ENCODE data around the gene ZNF628. TPM values are rescaled to one million over a fixed set of nuclear protein-coding genes. Genes with fewer than 3 reads are reported as not detected.
A peak's percentile ranks its signal among the peaks of the same experiment; 100 is the strongest.

Gene ZNF628
- total RNA-seq = 1 to 10 TPM; 6.7 to 9.1 TPM

GRCh38 chr19:55476100-55476775 is at the start of gene ZNF628:
TSS of gene ZNF628 (plus strand) at chr19:55476617. CDS start at chr19:55479911, 3,294 bp downstream.
- Mint-ChIP-seq H3K36me3 (ENCODE audit: low read depth) (peaks cover 3% of the 10 kb centered on the region), H3K4me1 (peaks cover 36% of the 10 kb centered on the region), H3K9me3 (no peaks in the 10 kb centered on the region), H3K4me3 (peak within 1 kb of the TSS; percentile 90), H3K27ac (peak within 1 kb of the TSS; percentile 86), H3K27me3 (no peaks in the 10 kb centered on the region)
- peak; percentile 98 for DNase-seq
- ChIA-PET POLR2A (interaction anchor here (0.5 to 2.1 kb wide), 20 partner anchors 10 to 387 kb away, joined by 3 to 24 read pairs (median 4); partner anchors contain the start of genes FIZ1, ISOC2, NAT14 and TMEM238), CTCF (interaction anchor here (0.6 to 3.5 kb wide), 13 partner anchors 9 to 184 kb away, joined by 3 to 40 read pairs (median 5); partner anchors contain the start of genes ISOC2, KMT5C, NAT14 and ZNF581)

DNA sequence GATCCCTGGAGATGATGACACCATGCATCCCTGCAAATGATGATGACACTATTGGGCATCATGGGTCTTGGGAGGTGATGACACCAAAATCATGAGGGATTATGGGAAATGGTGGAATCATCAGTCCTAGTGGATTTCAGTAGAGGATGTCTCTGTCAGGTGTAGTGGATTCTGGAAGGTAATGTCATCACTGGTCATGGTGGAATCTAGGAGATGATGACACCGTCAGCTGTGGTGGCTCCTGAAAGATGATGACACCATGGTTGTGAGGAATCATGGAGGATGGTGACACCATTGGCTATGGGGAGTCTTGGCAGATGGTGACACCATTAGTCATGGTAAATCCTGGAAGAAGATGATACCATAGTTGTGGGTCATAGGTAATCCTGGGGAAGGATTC is 45.2 kb upstream of the ZNF628 start:
- H3K27ac Mint-ChIP-seq = no peak overlapping the region
- ChIA-PET CTCF (no interaction called here), POLR2A (no interaction called here)
- peaks cover 9% of the 10 kb centered on the region for H3K9me3 Mint-ChIP-seq
- no peak overlapping the region for H3K4me3 Mint-ChIP-seq
- no peaks in the 10 kb centered on the region for H3K36me3 Mint-ChIP-seq (ENCODE audit: low read depth)
- H3K4me1 Mint-ChIP-seq = no peaks in the 10 kb centered on the region
- peaks cover 16% of the 10 kb centered on the region for H3K27me3 Mint-ChIP-seq
- no peak for DNase-seq

DNA sequence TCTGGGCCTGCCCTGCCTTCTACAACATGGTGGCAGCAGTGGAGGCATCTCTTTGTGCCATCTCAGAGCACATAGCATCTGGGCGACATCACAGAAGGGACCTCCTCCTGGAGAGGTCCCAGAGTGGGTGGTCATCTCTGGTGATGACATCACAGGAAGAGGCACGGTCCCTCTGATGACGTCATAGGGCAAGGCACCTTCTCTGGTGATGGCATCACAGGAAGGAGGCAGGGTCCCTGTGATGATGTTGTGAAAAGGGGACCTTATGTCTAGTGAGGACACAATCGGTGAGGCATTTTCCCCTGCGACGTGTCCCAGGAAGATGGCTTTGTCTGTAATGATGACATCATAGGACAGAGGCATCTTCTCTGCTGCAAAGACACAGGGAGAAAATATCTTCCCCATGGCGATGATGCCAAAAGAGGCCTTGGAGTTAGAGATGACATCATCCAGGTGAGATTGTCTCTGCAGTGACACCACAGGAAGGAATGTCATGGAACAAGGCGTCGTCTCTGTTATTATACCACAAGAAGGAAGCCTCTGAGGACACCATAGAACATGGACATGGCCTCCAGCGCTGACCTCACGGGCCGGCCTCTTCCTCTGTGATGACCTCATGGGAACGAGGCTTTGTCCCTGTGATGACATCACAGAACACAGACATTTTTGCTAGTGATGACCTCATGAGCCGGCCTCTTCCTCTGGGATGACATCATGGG is 44.0 kb upstream of the ZNF628 start:
- ChIA-PET CTCF (no interaction called here), POLR2A (no interaction called here)
- H3K4me3 Mint-ChIP-seq = no peak overlapping the region
- H3K9me3 Mint-ChIP-seq = peaks cover 9% of the 10 kb centered on the region
- peaks cover 16% of the 10 kb centered on the region for H3K27me3 Mint-ChIP-seq
- no peaks in the 10 kb centered on the region for H3K4me1 Mint-ChIP-seq
- H3K36me3 Mint-ChIP-seq (ENCODE audit: low read depth) = no peaks in the 10 kb centered on the region
- H3K27ac Mint-ChIP-seq = no peak overlapping the region
- DNase-seq = no peak

DNA sequence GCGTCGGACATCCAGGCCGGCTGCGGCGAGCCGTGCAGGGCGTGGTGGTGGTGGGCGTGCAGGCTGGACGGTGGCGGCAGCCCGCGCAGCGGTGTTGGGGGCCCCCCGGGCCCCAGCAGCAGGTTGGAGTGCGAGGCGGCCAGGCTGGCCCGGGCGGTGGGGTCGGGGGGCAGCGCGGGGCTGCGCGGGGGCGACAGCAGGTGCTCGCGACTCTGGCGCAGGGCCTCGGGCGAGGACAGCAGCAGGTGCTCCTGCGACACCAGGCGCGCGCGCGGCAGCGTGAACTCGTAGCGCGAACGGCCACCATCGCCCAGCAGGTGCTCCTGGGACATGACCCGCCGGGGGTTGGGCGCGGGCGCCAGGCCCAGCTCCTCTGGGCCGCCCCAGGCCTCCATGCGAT is 43.1 kb upstream of the ZNF628 start:
- POLR2A ChIA-PET = no interaction called here
- peaks cover 16% of the 10 kb centered on the region for H3K27me3 Mint-ChIP-seq
- peaks cover 9% of the 10 kb centered on the region for H3K9me3 Mint-ChIP-seq
- no peak for DNase-seq
- CTCF ChIA-PET = no interaction called here
- no peaks in the 10 kb centered on the region for H3K4me1 Mint-ChIP-seq
- H3K4me3 Mint-ChIP-seq = no peak overlapping the region
- H3K36me3 Mint-ChIP-seq (ENCODE audit: low read depth) = no peaks in the 10 kb centered on the region
- H3K27ac Mint-ChIP-seq = no peak overlapping the region

DNA sequence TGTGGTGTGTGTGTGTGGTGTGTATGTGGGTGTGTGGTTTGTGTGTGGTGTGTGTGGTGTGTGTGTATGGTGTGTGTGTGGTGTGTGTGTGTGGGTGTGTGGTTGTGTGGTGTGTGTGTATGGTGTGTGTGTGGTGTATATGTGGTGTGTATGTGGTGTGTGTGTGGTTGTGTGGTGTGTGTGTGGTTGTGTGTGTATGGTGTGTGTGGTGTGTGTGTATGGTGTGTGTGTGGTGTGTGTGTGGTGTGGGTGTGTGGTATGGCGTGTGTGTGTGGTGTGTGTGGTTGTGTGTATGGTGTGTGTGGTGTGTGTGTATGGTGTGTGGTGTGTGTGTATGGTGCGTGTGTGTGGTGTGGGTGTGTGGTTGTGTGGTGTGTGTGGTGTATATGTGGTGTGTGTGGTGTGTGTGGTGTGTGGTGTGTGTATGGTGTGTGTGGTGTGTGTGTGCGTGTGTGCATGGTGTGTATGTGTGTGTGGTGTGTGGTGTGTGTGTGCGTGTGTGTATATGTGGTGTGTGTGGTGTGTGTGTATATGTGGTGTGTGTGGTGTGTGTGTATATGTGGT is 42.0 kb upstream of the ZNF628 start:
- ChIA-PET POLR2A (no interaction called here), CTCF (no interaction called here)
- Mint-ChIP-seq H3K27me3 (peaks cover 21% of the 10 kb centered on the region), H3K4me3 (no peak overlapping the region), H3K27ac (no peak overlapping the region), H3K36me3 (ENCODE audit: low read depth) (no peaks in the 10 kb centered on the region), H3K4me1 (no peaks in the 10 kb centered on the region), H3K9me3 (peaks cover 9% of the 10 kb centered on the region)
- DNase-seq = no peak

- no peak for DNase-seq
- H3K27me3 Mint-ChIP-seq = peaks cover 23% of the 10 kb centered on the region
- H3K27ac Mint-ChIP-seq = no peak overlapping the region
- no peak overlapping the region for H3K4me3 Mint-ChIP-seq
- no peaks in the 10 kb centered on the region for H3K36me3 Mint-ChIP-seq (ENCODE audit: low read depth)
- POLR2A ChIA-PET = no interaction called here
- no peaks in the 10 kb centered on the region for H3K4me1 Mint-ChIP-seq
- CTCF ChIA-PET = no interaction called here
- peaks cover 9% of the 10 kb centered on the region for H3K9me3 Mint-ChIP-seq
Observed at GRCh38 chr19:55435020-55435419, 41.4 kb upstream of the ZNF628 start.

DNA sequence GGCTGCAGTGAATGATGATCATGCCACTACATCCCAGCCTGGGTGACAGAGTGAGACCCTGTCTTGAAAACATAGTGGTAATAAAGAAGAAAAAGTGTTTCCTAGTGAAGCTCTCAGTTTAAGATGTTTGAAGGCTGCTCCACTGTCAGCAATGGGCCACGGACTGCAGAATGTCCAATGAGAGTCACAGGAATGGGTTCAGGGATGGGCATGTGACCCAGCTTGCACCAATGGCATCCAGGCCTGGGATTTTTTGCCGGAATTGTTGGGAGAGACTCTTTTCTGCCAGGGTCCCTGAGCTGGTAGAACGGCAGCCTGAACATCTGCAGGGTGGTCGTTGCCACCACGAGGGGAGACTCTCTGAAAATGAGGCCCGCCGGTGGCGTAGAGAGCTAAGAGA is 39.6 kb upstream of the ZNF628 start:
- DNase-seq = no peak
- peaks cover 29% of the 10 kb centered on the region for H3K27me3 Mint-ChIP-seq
- no peak overlapping the region for H3K4me3 Mint-ChIP-seq
- H3K4me1 Mint-ChIP-seq = peaks cover 12% of the 10 kb centered on the region
- H3K9me3 Mint-ChIP-seq = peaks cover 5% of the 10 kb centered on the region
- POLR2A ChIA-PET = interaction anchor here (1.3 kb wide), 1 partner anchor 30 kb away, joined by 7 read pairs; the partner anchor contains the start of gene UBE2S
- no peak overlapping the region for H3K27ac Mint-ChIP-seq
- CTCF ChIA-PET = interaction anchor here (0.6 to 0.9 kb wide), 6 partner anchors 9 to 817 kb away, joined by 3 to 5 read pairs (median 4); no protein-coding TSS in a partner anchor
- H3K36me3 Mint-ChIP-seq (ENCODE audit: low read depth) = peaks cover 3% of the 10 kb centered on the region

DNA sequence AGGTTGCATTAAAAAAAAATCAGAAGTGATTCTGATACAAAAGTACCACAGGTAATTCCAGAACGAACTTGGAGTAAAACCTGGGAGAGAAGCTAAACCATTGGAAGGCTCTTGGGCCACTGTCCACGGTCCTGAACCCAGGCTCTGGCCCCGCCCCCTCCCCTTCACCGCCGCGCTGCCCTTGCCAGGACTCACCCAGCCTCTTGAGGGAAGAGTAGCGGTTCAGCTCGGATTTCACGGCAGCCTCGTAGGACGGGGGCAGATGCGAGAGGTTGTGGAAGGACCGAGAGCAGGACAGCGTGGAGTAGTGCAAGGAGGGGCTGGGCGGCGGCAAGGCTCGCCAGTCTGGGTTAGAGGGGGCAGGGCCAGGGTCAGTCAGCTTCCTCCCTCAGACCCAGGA is 39.0 kb upstream of the ZNF628 start:
- Mint-ChIP-seq H3K27me3 (peaks cover 28% of the 10 kb centered on the region), H3K4me1 (peaks cover 12% of the 10 kb centered on the region), H3K27ac (no peak overlapping the region), H3K9me3 (peaks cover 1% of the 10 kb centered on the region), H3K4me3 (no peak overlapping the region), H3K36me3 (ENCODE audit: low read depth) (peaks cover 3% of the 10 kb centered on the region)
- no peak for DNase-seq
- ChIA-PET POLR2A (interaction anchor here (1.3 kb wide), 1 partner anchor 30 kb away, joined by 7 read pairs; the partner anchor contains the start of gene UBE2S), CTCF (interaction anchor here (0.7 to 0.9 kb wide), 2 partner anchors 16 to 20 kb away, joined by 3 read pairs; no protein-coding TSS in a partner anchor)

DNA sequence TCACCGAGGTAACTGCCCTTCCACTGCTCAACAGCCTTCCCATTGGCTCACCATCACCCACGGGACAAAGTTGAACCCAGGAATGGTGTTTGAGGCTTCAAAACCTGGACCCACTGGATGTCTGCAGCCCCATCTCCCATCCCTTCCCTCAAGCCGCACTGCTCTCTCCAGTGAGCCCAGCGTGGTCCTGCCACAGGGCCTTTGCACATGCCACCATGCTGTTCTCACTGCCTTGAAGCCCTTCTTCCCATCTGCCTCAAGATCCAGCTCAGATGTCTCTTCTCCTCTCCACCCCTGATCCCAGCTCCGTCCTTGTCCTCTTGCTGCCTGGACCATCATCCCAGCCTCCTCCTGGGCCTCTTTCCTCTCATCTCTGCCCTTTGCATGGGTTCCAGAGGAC is 37.4 kb upstream of the ZNF628 start:
- CTCF ChIA-PET = no interaction called here
- no peak for DNase-seq
- Mint-ChIP-seq H3K4me3 (no peak overlapping the region), H3K27ac (no peak overlapping the region), H3K4me1 (peaks cover 12% of the 10 kb centered on the region), H3K36me3 (ENCODE audit: low read depth) (peaks cover 3% of the 10 kb centered on the region), H3K9me3 (no peaks in the 10 kb centered on the region), H3K27me3 (peaks cover 39% of the 10 kb centered on the region)
- POLR2A ChIA-PET = no interaction called here

GRCh38 chr19:55440411-55441105 is 35.9 kb upstream of the ZNF628 start:
- POLR2A ChIA-PET = no interaction called here
- CTCF ChIA-PET = no interaction called here
- Mint-ChIP-seq H3K9me3 (no peaks in the 10 kb centered on the region), H3K27ac (no peak overlapping the region), H3K36me3 (ENCODE audit: low read depth) (peaks cover 3% of the 10 kb centered on the region), H3K4me1 (peaks cover 12% of the 10 kb centered on the region), H3K27me3 (peaks cover 51% of the 10 kb centered on the region), H3K4me3 (no peak overlapping the region)
- no peak for DNase-seq

GRCh38 chr19:55441319-55441691 is 35.1 kb upstream of the ZNF628 start:
- H3K27me3 Mint-ChIP-seq = peaks cover 55% of the 10 kb centered on the region
- POLR2A ChIA-PET = no interaction called here
- peaks cover 12% of the 10 kb centered on the region for H3K4me1 Mint-ChIP-seq
- peak overlapping the region; percentile 8 for H3K27ac Mint-ChIP-seq
- CTCF ChIA-PET = no interaction called here
- no peak for DNase-seq
- no peak overlapping the region for H3K4me3 Mint-ChIP-seq
- peaks cover 3% of the 10 kb centered on the region for H3K36me3 Mint-ChIP-seq (ENCODE audit: low read depth)
- no peaks in the 10 kb centered on the region for H3K9me3 Mint-ChIP-seq

- DNase-seq = no peak
- Mint-ChIP-seq H3K4me3 (no peak overlapping the region), H3K36me3 (ENCODE audit: low read depth) (peaks cover 3% of the 10 kb centered on the region), H3K9me3 (no peaks in the 10 kb centered on the region), H3K27ac (peak overlapping the region; percentile 16), H3K27me3 (peaks cover 55% of the 10 kb centered on the region), H3K4me1 (peaks cover 12% of the 10 kb centered on the region)
- ChIA-PET CTCF (no interaction called here), POLR2A (no interaction called here)
Observed at GRCh38 chr19:55441692-55442321, 34.6 kb upstream of the ZNF628 start.
